Hepatic stellate cell (primary cell): ENCODE data around the gene CDH13.

Source experiments
- DNase-seq: peaks from one replicate; pipeline ENCODE4 v3.0.0; 2011; ENCODE audit warnings: low spot score

Gene CDH13

DNA sequence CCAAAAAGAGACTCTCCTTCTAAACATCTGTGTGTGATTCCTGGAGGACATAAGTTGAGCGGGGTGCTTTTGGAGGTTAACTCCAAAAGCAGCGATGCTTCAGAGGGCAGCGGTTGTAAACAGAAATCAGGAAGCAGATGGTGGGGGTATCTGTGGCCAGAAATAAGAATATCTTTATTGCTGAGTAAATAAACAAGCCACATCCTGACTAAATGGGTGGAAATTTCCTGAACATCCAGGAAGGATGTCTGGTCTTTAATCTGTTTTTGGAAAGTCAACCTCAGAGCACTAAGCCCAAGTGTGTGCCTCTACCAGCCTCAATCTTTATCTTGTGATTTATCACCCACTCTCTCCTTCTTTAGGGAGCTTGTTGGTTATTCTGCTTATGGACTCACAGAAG, 123.3 kb downstream of the CDH13 start:
- DNase-seq, result no peak

DNA sequence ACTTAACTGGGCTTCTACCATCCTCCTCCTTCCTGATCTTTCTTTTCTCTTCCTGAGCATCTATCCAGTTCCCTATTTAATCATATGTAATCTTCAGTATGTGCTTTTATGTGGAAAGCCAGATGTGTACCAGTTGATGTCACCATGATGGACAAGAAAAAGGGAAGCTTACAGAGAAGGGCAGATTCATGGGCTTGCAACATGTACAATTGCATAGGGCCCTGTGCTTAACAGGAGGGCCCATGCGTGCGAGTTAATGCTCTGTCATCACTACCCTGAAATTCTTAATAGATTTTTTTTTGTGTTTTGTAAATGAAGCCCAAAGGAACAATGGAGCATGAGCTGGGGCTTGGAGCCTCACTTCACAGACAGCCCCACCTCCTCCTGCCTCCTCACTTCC, 124.3 kb downstream of the CDH13 start:
- DNase-seq, result no peak

- DNase-seq, result no peak
Observed at GRCh38 chr16:82752172-82752571, 125.4 kb downstream of the CDH13 start.

DNA sequence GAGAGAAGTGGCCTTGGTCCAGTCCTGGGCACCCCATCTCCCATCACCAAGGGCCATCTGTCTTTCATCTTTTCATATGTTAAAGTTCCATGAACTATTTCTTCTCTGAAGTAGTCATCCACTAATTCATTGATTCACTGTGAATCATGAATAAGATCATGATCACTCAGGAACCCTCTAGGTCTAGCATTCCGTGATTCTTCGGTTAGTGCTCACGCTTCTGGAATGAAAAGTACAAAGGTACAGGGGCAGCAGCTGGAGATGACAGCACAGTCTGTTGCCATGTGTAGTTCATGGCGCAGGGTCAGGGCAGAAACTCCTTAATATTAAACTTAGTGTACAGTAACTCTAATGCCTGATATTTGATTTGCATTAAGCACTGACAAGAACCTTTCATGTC, 127.1 kb downstream of the CDH13 start:
- DNase-seq, result peak; percentile 21

DNA sequence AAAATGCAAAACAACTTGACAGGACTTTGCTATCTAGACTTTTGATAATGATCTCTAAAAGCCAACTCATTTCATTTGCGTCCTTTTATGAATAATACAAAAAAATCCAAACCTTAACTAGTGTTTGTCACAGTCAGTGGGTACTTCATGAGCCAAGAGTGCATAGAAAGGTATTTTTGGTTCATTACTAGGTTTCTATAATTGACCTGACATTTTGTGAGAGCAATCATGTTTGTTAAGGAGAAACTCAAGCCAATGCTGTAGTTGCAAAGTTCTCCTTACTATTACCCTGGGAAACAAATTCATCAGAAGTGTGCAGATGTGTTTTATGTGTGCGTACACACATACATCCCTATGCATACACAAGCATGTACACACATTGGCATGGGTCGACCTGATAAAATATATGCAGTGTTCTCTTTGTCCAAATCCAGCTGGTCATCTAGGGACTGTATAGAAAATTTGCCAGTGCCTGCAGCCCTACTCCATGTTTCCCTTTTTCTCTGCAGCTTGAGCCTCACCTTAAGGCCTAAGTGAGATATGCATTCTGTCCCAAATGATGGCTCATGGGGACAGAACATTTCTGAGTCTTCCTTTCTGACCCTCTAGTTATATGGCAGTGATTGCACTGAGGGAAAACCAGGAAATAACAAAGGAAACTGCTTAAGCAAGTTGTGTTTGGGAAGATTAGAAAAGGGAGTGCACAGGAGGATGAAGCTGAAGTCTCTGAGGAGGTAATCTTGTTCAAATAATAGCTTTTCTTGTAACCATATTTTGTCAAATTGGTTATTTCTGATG, 128.1 kb downstream of the CDH13 start:
- DNase-seq, result no peak

- DNase-seq, result no peak
Observed at GRCh38 chr16:82755570-82756282, 129.0 kb downstream of the CDH13 start.

DNA sequence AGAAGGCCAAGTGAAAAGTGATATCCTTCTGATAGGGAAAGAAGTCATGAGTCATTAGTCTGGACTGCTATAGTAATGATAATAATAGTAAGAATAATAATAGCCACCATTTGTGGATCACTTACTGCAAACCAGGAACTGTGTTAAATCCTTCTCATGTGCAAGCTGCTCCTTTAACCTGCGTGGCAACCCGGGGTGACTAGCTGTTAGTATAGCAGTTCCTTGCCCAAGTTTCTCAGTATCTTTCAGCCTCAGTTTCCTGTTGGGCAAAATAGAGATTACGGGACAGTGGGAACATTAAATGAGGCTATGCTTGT, 129.5 kb downstream of the CDH13 start:
- peak; percentile 47 for DNase-seq

DNA sequence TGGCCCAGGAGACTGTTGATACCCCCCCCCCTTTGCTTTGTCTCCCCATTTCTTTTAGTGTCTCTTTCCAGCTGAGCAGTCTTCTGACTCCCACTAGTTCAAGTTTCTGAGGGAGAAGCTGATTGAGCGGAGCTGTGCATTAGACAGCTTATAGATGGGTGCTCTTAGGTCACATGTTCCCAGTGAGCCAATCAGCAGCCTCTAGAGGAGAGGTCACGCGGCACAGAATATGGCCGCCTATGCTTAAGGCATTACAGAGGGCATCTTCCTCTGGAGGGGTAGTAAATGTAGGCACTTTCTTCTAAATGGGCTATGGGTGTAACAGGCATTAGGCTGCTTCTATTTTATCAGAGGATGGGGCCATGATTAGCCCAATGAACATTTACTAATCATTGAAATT, 131.6 kb downstream of the CDH13 start:
- no peak for DNase-seq

GRCh38 chr16:82758904-82759303, 132.1 kb downstream of the CDH13 start:
- no peak for DNase-seq

DNA sequence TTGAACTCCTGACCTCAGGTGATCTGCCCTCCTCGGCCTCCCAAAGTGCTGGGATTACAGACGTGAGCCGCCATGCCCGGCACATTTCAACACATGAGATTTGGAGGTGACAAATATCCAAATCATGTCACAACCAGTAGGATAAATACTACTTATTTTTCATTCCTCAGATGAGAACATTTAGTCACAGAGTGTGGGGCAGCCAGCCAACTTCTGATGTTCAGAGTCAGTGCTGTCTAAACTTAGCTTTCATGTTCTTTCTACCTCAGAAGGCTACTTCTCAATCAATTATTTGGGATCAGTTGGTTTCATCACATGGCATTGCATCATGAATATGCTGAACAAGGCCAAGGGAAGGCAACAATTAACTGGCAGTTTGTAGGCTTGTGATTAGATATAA, 134.5 kb downstream of the CDH13 start:
- peak; percentile 30 for DNase-seq

- DNase-seq, result peak; percentile 21
Observed at GRCh38 chr16:82761858-82762257, 135.1 kb downstream of the CDH13 start.

GRCh38 chr16:82763371-82763770, 136.6 kb downstream of the CDH13 start:
- no peak for DNase-seq

GRCh38 chr16:82767198-82767597, 140.4 kb downstream of the CDH13 start:
- DNase-seq, result no peak

- DNase-seq, result no peak
Observed at GRCh38 chr16:82767808-82768207, 141.0 kb downstream of the CDH13 start.

GRCh38 chr16:82769845-82770244, 143.1 kb downstream of the CDH13 start:
- no peak for DNase-seq

DNA sequence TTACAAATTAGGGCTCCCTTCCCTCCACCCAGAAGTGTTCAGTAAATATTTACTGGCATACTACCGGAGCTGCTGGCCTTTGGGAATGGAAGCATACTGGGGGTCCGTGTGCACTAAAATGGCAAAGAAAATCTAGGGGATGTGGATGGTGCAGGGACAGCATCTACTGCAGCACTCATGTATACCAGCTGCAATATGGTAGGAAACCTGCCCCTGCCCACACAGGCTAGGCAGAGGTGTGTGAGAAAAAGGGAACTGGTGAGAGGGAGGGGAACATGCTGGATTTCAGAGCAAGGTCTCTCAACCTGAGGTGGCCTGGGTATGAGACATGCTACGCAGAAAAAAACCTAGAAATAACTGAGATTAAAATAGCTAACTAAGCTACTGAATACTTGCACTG, 145.4 kb downstream of the CDH13 start:
- DNase-seq, result no peak

GRCh38 chr16:82773018-82773417, 146.2 kb downstream of the CDH13 start:
- no peak for DNase-seq

GRCh38 chr16:82776470-82777146, 149.8 kb downstream of the CDH13 start:
- no peak for DNase-seq

GRCh38 chr16:82782715-82783251, 156.0 kb downstream of the CDH13 start:
- no peak for DNase-seq

- no peak for DNase-seq
Observed at GRCh38 chr16:82783933-82784572, 157.3 kb downstream of the CDH13 start.

DNA sequence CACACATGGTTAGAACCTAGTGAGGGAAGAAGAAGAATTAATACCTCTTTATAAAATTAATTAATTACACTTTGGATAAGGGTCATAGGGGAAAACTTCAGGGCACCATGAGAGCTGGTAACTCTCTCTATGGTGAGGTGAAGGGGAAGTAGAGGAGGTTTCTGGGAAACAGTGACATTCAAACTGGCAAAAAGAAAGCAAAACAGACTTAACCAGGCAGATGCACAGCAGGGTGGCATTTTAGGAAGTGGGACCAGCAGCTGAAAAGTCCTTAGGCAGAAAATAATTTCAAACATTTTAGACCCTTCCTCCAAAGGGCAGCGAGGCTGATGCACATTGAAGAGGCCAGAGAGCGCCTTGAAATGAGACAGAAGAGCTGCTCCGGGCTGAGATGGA, 157.8 kb downstream of the CDH13 start:
- DNase-seq, result no peak

DNA sequence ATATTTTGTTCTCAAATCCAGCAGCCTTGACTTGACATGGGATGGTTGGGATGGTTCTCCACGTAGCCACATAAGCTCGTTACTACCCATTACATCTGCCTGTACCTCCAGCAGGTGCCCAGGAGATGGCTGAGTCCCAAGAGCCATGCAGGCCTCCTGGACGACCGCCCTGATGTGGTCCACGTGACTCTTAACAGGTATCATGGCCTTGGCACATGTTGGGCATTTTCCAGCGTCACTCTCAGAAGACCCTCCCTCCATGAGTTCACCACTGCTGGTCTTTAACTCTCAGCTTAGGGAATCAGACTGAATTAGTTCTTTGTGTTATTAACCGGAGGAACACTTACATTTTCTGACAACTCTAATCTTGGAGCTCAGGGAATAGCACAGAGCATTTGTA, 161.5 kb downstream of the CDH13 start:
- no peak for DNase-seq

- no peak for DNase-seq
Observed at GRCh38 chr16:82788919-82789318, 162.2 kb downstream of the CDH13 start.
